Aorta (tissue), 5 donors: ENCODE measurements around the gene PIK3AP1. TPM values are rescaled to one million over a fixed set of nuclear protein-coding genes. Genes with fewer than 3 reads are reported as not detected.

ENCODE experiments used
- ATAC-seq: fragments of 200-7000 bp; cut with Tn5 transposase; one replicate; pipeline ENCODE4 v1.9.1; 2022; ENCODE audit warnings: moderate library complexity; ENCODE audit not compliant: low FRiP score
- DNase-seq, 2 donors: peaks; one replicate each; pipeline ENCODE4 v3.0.0-alpha.2; 2020
- H3K27ac ChIP-seq, 2 donors: one replicate each; pipeline ENCODE4 v1.5.1; 2013; ENCODE audit warnings: low read length in 2 of 2, mild to moderate bottlenecking in 2 of 2, moderate library complexity in 2 of 2, control low read depth in 1 of 2, inconsistent platforms in 1 of 2, low read depth in 1 of 2
- H3K27me3 ChIP-seq, 2 donors: one replicate each; pipeline ENCODE4 v1.6.1; 2013; ENCODE audit warnings: control low read depth in 1 of 2, low read length in 1 of 2, mild to moderate bottlenecking in 1 of 2, moderate library complexity in 1 of 2; ENCODE audit not compliant: insufficient read depth in 2 of 2, control insufficient read depth in 1 of 2
- H3K36me3 ChIP-seq, 2 donors: one replicate each; pipeline ENCODE4 v1.6.1; 2013; ENCODE audit warnings: control low read depth in 1 of 2, low read length in 1 of 2, mild to moderate bottlenecking in 1 of 2; ENCODE audit not compliant: insufficient read depth in 2 of 2, control insufficient read depth in 1 of 2
- H3K4me1 ChIP-seq, 2 donors: one replicate each; pipeline ENCODE4 v1.6.1; 2013; ENCODE audit warnings: low read length in 2 of 2, control low read depth in 1 of 2, mild to moderate bottlenecking in 1 of 2, moderate library complexity in 1 of 2; ENCODE audit not compliant: insufficient read depth in 2 of 2, control insufficient read depth in 1 of 2
- H3K4me3 ChIP-seq, 2 donors: one replicate each; pipeline ENCODE4 v1.5.1; 2013; ENCODE audit warnings: low read length in 2 of 2, control low read depth in 1 of 2, mild to moderate bottlenecking in 1 of 2
- H3K9me3 ChIP-seq: one replicate; pipeline ENCODE4 v1.6.1; 2013; ENCODE audit warnings: mild to moderate bottlenecking, low read length; ENCODE audit not compliant: control insufficient read depth
- WGBS, 2 donors: extraction: QIAGEN DNeasy Blood & Tissue Kit; methylation state at CpG; one replicate each; pipeline ENCODE4 v1.1.7; 2013; 5-methylcytosine and 5-hydroxymethylcytosine counted together
- intact Hi-C, 2 donors: fragments of 100-400 bp; cut with DNase I; formaldehyde crosslinking; loops; one replicate each; pipeline versions ENCODE4 v1.14.2 to v1.15.0; 2022
- polyA plus RNA-seq, 2 donors: library from polyadenylated mRNA; stranded (reverse); fragments of 200-250 nt; gene quantifications; one replicate each; pipeline ENCODE4 v1.2.3, GENCODE V29; 2013
- total RNA-seq, 2 donors: library from RNA; stranded (reverse); fragmentation: NEBNext Ultra II Directional; extraction: Animal tissue kit (Norgen Biotek cat#: 25700); gene quantifications; one replicate each; pipeline ENCODE4 v1.2.1, GENCODE V29; 2021
- donor health status: healthy with polysubstance abuse.
- donor health status: Bipolar disorder and iron deficiency.
- donor health status: DM: no; HTN: no; CAD: no.
- donor health status: DM: no; HTN: no; CAD: no.
- donor health status: DM: yes; HTN: yes; CAD: no.

The PIK3AP1 gene
- total and polyA plus RNA-seq, 4 donors = 1.9 to 23.4 (median 11.9) TPM

DNA sequence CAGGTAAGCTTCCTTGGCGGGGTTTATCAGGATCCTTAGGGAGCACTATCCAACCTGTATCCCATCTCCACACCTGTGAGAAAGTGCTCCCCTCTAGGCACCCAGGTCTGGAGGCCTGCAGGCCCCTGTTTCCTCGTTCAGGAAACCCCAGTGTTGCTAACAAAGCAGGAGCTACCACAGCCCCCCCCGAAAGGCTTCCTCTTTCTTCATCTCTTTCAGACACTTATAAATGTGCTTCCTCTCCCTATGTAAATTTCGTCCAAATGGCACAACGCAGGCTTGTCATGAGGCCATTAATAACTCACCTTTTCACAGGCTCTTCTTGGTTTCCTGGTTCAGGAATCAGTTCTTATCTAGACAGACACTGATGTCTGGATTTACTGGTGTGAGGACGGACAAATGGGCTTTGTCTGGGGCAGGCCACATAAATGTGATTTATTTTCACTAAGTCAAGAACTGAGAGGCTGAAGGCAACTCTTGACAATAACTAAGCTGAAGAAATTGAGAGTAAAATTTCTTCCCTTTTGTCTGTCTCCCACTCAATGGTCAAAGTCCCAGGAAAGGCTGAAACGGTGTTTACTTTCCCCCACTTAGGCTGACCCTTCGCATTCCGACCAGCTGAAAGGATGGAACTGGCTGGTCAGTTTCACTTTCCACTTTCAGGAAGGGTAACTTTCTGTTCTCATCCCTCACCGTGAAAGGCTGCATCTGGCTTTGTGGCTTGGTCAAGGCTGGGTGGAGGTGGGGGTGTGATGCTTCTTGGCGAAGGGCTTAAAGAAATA is 46.8 kb downstream of the PIK3AP1 start:
- Histone ChIP-seq H3K27me3 (no peaks in the 10 kb centered on the region), H3K4me3 (no peak overlapping the region), H3K36me3 (no peaks in the 10 kb centered on the region), H3K4me1 (peaks cover 0 to 2% of the 10 kb centered on the region in 2 donors), H3K9me3 (no peaks in the 10 kb centered on the region), H3K27ac (no peak overlapping the region)
- DNase-seq (peak in 1 of 2 donors; percentile 73), ATAC-seq (peak; percentile 48)
- 33 to 38% methylated on average over 11 of the region's 11 CpGs for WGBS, 2 donors
- intact Hi-C loops = no loop called here

DNA sequence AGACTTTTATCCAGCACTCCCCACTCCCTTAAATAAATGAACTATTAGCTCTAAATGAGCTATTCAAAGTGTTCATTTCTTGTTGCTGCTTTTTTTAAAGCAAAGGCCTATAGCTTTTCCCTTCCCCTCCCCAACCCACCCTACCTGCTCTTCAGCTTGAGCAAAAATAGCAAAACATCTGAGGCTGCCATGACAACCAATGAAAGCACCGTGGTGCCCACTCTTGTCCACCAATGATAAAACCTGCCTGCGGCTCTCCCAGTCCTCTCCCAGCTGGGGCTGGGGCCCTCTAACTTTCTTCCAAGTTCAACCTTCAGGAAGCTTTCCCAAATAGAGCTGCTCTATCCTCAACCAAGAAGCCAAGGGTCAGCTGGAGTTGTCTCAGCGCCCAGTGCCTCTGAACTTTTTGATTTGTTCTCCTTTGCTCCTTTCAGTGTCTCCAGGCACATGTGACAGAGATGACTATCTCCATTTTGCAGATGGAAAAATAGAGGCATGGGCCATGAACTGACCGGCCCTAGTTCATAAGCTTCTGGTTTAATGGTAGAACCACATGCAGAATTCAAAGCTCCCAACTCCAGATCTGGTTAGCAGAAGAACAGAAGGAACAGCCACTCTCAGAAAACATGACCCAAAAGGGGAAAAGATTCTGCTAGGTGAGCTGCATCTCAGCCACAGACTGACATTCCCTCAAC is 47.7 kb downstream of the PIK3AP1 start:
- Histone ChIP-seq H3K27ac (no peak overlapping the region), H3K27me3 (no peaks in the 10 kb centered on the region), H3K9me3 (no peaks in the 10 kb centered on the region), H3K36me3 (no peaks in the 10 kb centered on the region), H3K4me1 (peaks cover 0 to 2% of the 10 kb centered on the region in 2 donors), H3K4me3 (no peak overlapping the region)
- ATAC-seq (no peak), DNase-seq (no peak)
- WGBS, 2 donors = 94 to 96% methylated on average over 4 of the region's 4 CpGs
- intact Hi-C loops = no loop called here

DNA sequence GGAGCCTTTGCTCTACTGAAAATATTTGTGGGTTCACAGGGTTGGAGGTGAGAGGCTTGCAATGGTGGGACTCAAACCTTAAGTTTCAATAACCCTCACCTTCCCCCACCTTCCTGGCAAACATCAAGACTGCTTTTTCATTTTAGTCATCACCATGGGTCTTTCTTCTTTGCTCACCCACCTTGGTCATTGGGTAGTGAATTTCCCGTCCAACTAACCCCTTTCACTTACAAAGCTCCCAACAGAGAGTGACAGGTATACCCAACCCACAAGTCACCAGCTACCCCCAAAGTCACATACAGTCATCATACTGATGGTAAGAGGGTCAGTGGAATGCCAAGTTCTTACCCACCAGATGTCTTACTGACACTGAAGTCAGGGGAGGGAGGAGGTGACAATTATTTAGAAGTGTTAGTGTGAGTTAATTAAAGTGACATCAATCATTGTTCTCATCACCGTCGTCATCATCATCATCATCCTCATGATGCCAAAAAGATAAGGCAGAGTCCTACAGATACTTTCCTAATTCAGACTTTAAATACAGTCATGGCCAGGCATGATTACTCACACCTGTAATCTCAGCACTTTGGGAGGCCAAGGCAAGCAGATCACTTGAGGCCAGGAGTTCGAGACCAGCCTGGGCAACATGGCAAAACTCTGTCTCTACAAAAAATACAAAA is 49.0 kb downstream of the PIK3AP1 start:
- H3K4me1 ChIP-seq = peaks cover 0 to 2% of the 10 kb centered on the region in 2 donors
- no peak for ATAC-seq
- no peaks in the 10 kb centered on the region for H3K9me3 ChIP-seq
- no peaks in the 10 kb centered on the region for H3K36me3 ChIP-seq
- WGBS, 2 donors = 90 to 95% methylated on average over 4 of the region's 4 CpGs
- intact Hi-C loops = no loop called here
- no peak for DNase-seq
- H3K4me3 ChIP-seq = no peak overlapping the region
- no peaks in the 10 kb centered on the region for H3K27me3 ChIP-seq
- no peak overlapping the region for H3K27ac ChIP-seq

DNA sequence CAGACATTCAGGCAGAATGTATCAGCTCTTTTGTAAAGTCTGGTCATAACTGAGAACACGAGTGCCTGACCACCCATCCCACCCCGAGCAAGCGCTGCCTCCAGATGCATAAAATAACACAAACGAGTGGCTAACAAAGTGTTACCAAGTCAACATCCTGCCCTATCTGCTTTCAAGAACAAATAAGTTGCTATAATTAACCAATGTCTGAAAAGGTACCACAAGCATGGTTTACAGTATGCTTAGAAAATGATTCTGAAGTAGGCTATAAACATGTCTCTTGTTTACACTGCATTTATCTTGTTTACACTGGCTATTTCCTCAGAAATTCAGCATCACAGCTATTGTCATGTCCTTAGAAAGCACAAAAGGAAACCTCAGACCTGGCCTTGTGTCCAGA is 49.5 kb downstream of the PIK3AP1 start:
- no peaks in the 10 kb centered on the region for H3K36me3 ChIP-seq
- no peaks in the 10 kb centered on the region for H3K27me3 ChIP-seq
- no peak overlapping the region for H3K27ac ChIP-seq
- no peak overlapping the region for H3K4me3 ChIP-seq
- peaks cover 0 to 2% of the 10 kb centered on the region in 2 donors for H3K4me1 ChIP-seq
- intact Hi-C loops = no loop called here
- no peaks in the 10 kb centered on the region for H3K9me3 ChIP-seq
- DNase-seq (no peak), ATAC-seq (no peak)
- 37 to 39% methylated on average over 4 of the region's 4 CpGs for WGBS, 2 donors

DNA sequence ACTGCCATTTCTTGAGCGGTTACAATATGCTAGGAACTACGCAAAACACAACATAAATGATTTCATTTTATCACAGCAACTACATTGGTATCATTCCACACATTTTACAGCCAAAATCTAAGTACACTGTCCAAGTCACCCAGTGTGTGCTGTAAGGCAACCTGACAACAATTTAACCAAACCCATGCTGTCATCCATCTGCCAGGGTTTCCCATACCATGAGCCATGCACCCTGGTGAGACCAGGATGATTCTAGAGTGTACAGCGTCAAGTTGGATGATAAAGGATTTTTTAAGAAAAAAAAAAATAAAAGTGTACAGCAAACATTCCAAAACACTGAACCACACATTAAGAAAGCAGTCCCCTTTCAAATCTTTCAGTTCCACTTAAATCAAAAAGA is 52.9 kb downstream of the PIK3AP1 start:
- H3K36me3 ChIP-seq = no peaks in the 10 kb centered on the region
- H3K4me1 ChIP-seq = no peaks in the 10 kb centered on the region
- no peak for DNase-seq
- no peaks in the 10 kb centered on the region for H3K9me3 ChIP-seq
- no peak overlapping the region for H3K4me3 ChIP-seq
- no peaks in the 10 kb centered on the region for H3K27me3 ChIP-seq
- intact Hi-C loops = no loop called here
- no peak overlapping the region for H3K27ac ChIP-seq
- ATAC-seq = no peak
- 55 to 60% methylated on average over 3 of the region's 3 CpGs for WGBS, 2 donors

DNA sequence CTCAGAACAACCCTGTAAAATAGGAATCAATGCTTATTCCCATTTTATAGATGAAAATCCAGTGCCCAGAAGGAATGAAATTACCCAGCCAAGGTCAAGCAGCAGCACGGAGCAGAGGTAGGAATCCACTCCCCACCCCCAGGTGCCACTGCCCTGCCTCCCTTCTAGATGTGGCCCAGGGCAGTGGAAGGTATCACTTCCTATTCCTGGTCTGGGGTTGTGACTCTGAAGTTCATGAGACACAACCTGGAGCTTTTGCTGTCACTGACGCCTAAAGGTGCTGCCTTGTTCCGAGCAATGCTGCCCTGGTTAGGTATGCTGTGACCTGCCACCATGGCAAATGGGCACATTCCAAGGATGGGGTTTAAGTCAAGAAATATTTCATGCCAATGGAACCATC is 53.6 kb downstream of the PIK3AP1 start:
- ATAC-seq (no peak), DNase-seq (no peak)
- Histone ChIP-seq H3K27ac (no peak overlapping the region), H3K27me3 (no peaks in the 10 kb centered on the region), H3K9me3 (no peaks in the 10 kb centered on the region), H3K4me3 (no peak overlapping the region), H3K36me3 (no peaks in the 10 kb centered on the region), H3K4me1 (no peaks in the 10 kb centered on the region)
- intact Hi-C loops = no loop called here
- 92 to 95% methylated on average over 3 of the region's 3 CpGs for WGBS, 2 donors

DNA sequence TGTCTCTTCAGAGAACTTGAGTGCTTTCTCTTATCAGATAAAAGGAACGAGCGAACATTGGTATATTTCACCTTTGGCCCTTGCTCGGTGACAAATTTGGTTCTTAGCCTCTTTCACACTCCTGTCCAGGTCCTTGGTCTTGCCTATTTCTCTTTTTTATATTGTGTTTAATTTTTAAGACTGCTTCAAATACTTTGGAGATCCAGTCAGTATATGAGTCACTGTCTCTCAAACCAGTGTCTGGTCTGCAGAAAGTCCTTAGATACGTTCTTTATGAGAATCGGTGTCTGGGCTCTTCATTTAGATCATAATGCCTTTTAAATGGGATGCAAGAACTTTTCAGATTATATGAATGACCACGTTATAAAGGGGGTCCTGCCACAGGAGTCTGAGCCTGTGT is 55.0 kb downstream of the PIK3AP1 start:
- Histone ChIP-seq H3K4me3 (no peak overlapping the region), H3K9me3 (no peaks in the 10 kb centered on the region), H3K27me3 (no peaks in the 10 kb centered on the region), H3K27ac (no peak overlapping the region), H3K36me3 (no peaks in the 10 kb centered on the region), H3K4me1 (no peaks in the 10 kb centered on the region)
- 67 to 76% methylated on average over 6 of the region's 6 CpGs for WGBS, 2 donors
- ATAC-seq (no peak), DNase-seq (no peak)
- intact Hi-C loops = no loop called here

DNA sequence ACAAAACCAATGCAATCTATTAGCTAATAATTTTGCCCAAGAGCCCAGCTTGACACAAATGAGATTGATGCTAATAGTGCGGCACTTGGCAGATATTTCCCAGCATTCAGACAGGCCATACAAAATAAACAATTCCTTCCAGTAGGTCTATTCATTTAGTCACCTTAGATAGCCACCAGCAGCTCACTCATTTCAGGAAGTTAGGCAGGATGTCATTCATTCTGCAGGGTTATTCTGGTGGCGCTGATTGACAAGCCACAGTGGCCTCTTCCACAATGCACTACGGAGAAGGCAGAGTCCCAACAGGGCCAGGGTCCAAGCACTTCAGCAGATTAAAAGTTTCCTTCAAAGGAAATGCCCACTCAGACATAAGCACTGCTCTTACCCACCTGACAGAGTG is 55.8 kb downstream of the PIK3AP1 start:
- WGBS, 2 donors = 61 to 64% methylated on average over 3 of the region's 3 CpGs
- H3K4me3 ChIP-seq = no peak overlapping the region
- no peaks in the 10 kb centered on the region for H3K4me1 ChIP-seq
- no peaks in the 10 kb centered on the region for H3K36me3 ChIP-seq
- H3K27ac ChIP-seq = no peak overlapping the region
- H3K9me3 ChIP-seq = no peaks in the 10 kb centered on the region
- ATAC-seq = no peak
- no peaks in the 10 kb centered on the region for H3K27me3 ChIP-seq
- DNase-seq = no peak
- intact Hi-C loops = no loop called here
